Measurements from ENCODE around the gene NUMA1. TPM values are rescaled to one million over a fixed set of nuclear protein-coding genes. Genes with fewer than 3 reads are reported as not detected.

The NUMA1 gene
- total RNA-seq, 2 experiments from 2014 or later, result 148 to 159 TPM

DNA sequence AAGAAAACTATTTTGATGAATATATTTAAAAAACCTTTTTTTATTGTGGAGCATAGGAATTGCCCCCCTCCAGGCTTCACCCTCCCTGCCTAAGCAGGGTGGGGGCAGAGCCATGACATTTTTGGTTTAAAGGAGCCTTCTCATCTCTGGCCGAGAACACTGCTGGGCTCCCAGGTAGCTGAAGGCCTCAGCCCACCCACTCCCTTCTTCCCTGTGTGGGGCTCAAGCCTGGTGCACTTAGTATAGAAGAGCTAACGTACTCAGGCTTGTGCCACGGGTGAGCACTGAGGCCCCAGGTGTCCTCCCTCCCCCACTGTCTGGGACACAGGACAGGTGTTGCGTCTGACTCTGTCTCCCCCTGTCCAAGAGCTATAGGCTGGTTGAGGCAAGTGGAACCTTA is 83.8 kb downstream of the NUMA1 start:
- BruUV-seq (replicated peaks), result no TSS peak
- DNase-seq (ENCODE audit: low spot score), result no peak
- Histone ChIP-seq H3K9me2 (ENCODE audit: insufficient read depth, low read length) (no peaks in the 10 kb centered on the region), H3K9me3 (ENCODE audit: low read length) (no peaks in the 10 kb centered on the region), H3K27ac (ENCODE audit: low read depth, low read length, poor library complexity, severe bottlenecking) (no peak overlapping the region), H3K4me3 (ENCODE audit: low read depth, low read length, poor library complexity, severe bottlenecking) (no peak overlapping the region), H3K4me2 (ENCODE audit: low read length) (no peak overlapping the region), H3K4me1 (ENCODE audit: insufficient read depth, low read length, poor library complexity, severe bottlenecking) (peaks cover 28% of the 10 kb centered on the region), H3K79me2 (ENCODE audit: insufficient read depth, low read depth, low read length) (no peaks in the 10 kb centered on the region), H3K36me3 (ENCODE audit: insufficient read depth, low read length) (peaks cover 16% of the 10 kb centered on the region; the same call in 1 of the 2 replicates), H2AFZ (ENCODE audit: low read length) (no peak overlapping the region), H4K20me1 (ENCODE audit: insufficient read depth, low read length) (no peaks in the 10 kb centered on the region)
- POLR2A ChIA-PET, result interaction anchor here (1.0 kb wide), 1 partner anchor 14 kb away, joined by 3 read pairs; no protein-coding TSS in a partner anchor
- intact Hi-C loops (cut with micrococcal nuclease; ENCODE audit: unreplicated experiment), result no loop called here
- CTCF ChIA-PET (ENCODE audit: unreplicated experiment), result no interaction called here
- TF ChIP-seq EZH2phosphoT487 (IDR thresholded peaks at IDR 0.05; ENCODE audit: borderline replicate concordance, low read depth, low read length) (no peak), CTCF (conservative IDR thresholded peaks at IDR 0.05; ENCODE audit: low read length) (no peak)

DNA sequence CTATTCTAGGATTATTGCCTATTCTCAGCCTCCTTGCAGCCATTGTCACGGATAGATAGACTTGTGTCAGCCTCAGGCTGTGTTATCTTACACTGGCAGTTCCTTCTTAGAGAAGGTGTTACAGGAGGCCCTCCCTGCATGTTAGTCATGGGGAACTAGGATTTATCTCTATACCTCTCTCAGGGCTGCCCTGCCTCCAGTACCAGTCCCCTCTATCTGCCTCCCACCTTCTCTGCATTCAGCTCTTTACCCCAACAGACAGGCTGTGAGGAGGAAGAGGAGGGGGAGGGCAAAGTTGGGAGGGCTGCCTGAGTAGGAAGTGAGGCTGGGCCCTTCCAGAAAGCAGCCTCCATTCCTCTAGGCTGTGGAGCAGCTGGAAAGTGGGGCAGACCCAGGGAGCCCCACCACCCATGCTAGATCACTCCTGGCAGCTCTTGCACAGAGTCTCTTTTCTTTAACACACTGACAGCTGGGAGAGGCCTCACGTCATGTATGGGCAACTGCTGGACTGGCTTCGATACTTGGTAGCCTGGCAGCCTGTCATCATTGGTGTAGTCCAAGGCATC is 84.5 kb downstream of the NUMA1 start:
- Histone ChIP-seq H3K4me2 (ENCODE audit: low read length) (no peak overlapping the region), H3K27ac (ENCODE audit: low read depth, low read length, poor library complexity, severe bottlenecking) (no peak overlapping the region), H3K4me3 (ENCODE audit: low read depth, low read length, poor library complexity, severe bottlenecking) (no peak overlapping the region), H2AFZ (ENCODE audit: low read length) (no peak overlapping the region), H3K4me1 (ENCODE audit: insufficient read depth, low read length, poor library complexity, severe bottlenecking) (peaks cover 33% of the 10 kb centered on the region), H3K36me3 (ENCODE audit: insufficient read depth, low read length) (peaks cover 17% of the 10 kb centered on the region), H3K9me2 (ENCODE audit: insufficient read depth, low read length) (no peaks in the 10 kb centered on the region), H3K79me2 (ENCODE audit: insufficient read depth, low read depth, low read length) (no peaks in the 10 kb centered on the region), H4K20me1 (ENCODE audit: insufficient read depth, low read length) (no peaks in the 10 kb centered on the region), H3K9me3 (ENCODE audit: low read length) (no peaks in the 10 kb centered on the region)
- ChIA-PET CTCF (ENCODE audit: unreplicated experiment) (interaction anchor here (0.6 to 0.7 kb wide), 2 partner anchors 27 to 74 kb away, joined by 3 read pairs; no protein-coding TSS in a partner anchor), POLR2A (interaction anchor here (0.5 kb wide), 1 partner anchor 50 kb away, joined by 3 read pairs; no protein-coding TSS in a partner anchor)
- no TSS peak for BruUV-seq (replicated peaks)
- no peak for DNase-seq (ENCODE audit: low spot score)
- no peak for TF ChIP-seq CTCF (conservative IDR thresholded peaks at IDR 0.05; ENCODE audit: low read length)
- TF ChIP-seq EZH2phosphoT487 (IDR thresholded peaks at IDR 0.05; ENCODE audit: borderline replicate concordance, low read depth, low read length), result no peak
- intact Hi-C loops (cut with micrococcal nuclease; ENCODE audit: unreplicated experiment), result no loop called here

DNA sequence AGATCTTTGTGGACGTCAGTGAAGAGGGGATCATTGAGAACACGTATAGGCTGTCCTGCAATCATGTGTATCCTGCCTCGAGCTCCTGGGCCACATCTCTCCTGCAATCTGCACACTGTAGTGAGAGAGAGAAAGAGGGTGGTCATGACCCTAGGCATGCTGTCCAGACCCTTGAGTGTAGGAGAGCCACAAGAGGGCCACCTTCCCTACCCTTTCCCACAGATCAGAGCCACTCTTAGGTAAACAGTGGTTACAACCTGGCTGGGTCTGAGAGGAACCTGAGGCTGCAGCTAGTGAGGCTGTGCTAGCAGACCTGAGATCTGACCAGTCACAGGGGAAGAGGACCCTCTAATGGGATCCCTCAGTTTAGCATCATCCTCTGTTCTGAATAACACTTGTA is 85.6 kb downstream of the NUMA1 start:
- Histone ChIP-seq H2AFZ (ENCODE audit: low read length) (no peak overlapping the region), H3K4me1 (ENCODE audit: insufficient read depth, low read length, poor library complexity, severe bottlenecking) (peaks cover 33% of the 10 kb centered on the region), H4K20me1 (ENCODE audit: insufficient read depth, low read length) (no peaks in the 10 kb centered on the region), H3K9me3 (ENCODE audit: low read length) (no peaks in the 10 kb centered on the region), H3K36me3 (ENCODE audit: insufficient read depth, low read length) (peaks cover 17% of the 10 kb centered on the region), H3K27ac (ENCODE audit: low read depth, low read length, poor library complexity, severe bottlenecking) (no peak overlapping the region), H3K79me2 (ENCODE audit: insufficient read depth, low read depth, low read length) (no peaks in the 10 kb centered on the region), H3K4me3 (ENCODE audit: low read depth, low read length, poor library complexity, severe bottlenecking) (no peak overlapping the region), H3K9me2 (ENCODE audit: insufficient read depth, low read length) (no peaks in the 10 kb centered on the region), H3K4me2 (ENCODE audit: low read length) (no peak overlapping the region)
- no peak for DNase-seq (ENCODE audit: low spot score)
- TF ChIP-seq CTCF (conservative IDR thresholded peaks at IDR 0.05; ENCODE audit: low read length), result no peak
- ChIA-PET CTCF (ENCODE audit: unreplicated experiment) (no interaction called here), POLR2A (no interaction called here)
- no TSS peak for BruUV-seq (replicated peaks)
- intact Hi-C loops (cut with micrococcal nuclease; ENCODE audit: unreplicated experiment), result no loop called here

Data from OCI-LY7 (cell line).